Transverse colon (tissue), 4 donors: ENCODE data around the gene HSF2BP.

ENCODE experiments used
- CTCF ChIP-seq, 5 experiments: fragments of 200-600 bp in 3 of 5; fragments of 450-650 bp in 2 of 5; sonication (generic) in 3 of 5; IDR thresholded peaks; 1 replicate in 2 of 5; 2 replicates in 3 of 5; pipeline ENCODE4 v1.5.1; 2016 to 2017; ENCODE audit warnings: antibody characterized with exemption in 5 of 5, inconsistent platforms in 3 of 5, mild to moderate bottlenecking in 2 of 5, moderate library complexity in 1 of 5
- POLR2A ChIP-seq: fragments of 450-650 bp; IDR thresholded peaks from one replicate; pipeline ENCODE4 v1.6.1; 2016; ENCODE audit warnings: antibody characterized with exemption, mild to moderate bottlenecking, moderate library complexity
- POLR2AphosphoS5 ChIP-seq, 3 donors: sonication (generic); formaldehyde crosslinking; IDR thresholded peaks; one replicate each; pipeline ENCODE4 v1.6.1; 2016; ENCODE audit warnings: antibody characterized with exemption in 3 of 3

DNA sequence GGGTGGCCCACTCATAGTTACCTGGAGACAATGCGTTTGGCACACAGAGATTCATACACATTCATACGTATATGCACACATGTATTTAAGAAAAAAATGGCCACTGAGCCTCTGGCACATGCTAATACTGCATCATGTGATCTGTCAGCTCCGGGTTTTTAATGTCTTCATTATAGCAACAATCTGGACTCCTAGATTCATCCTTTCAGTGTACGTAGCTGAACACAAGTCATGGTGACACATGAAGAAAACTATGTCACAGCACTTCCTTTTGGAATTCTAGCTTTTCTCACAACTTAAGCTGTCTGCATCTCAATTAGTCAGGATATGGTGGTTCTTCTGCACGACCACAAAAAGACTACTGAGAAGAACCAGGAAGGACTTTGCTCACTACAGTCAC, 24.7 kb downstream of the HSF2BP start:
- TF ChIP-seq CTCF (IDR thresholded peaks at IDR 0.05) (no peak), POLR2A (no peak), POLR2AphosphoS5 (IDR thresholded peaks at IDR 0.05) (no peak)
